Erythroblast (primary cell): ENCODE measurements around the gene TGIF2.

Experiments
- GATA1 ChIP-seq: IDR thresholded peaks from 2 replicates; pipeline ENCODE4 v1.6.1; 2011; ENCODE audit warnings: low read depth, mild to moderate bottlenecking, control low read depth, low read length, moderate library complexity
- POLR2A ChIP-seq: IDR thresholded peaks from 2 replicates; pipeline ENCODE4 v1.6.1; 2011; ENCODE audit warnings: mild to moderate bottlenecking, low read length

DNA sequence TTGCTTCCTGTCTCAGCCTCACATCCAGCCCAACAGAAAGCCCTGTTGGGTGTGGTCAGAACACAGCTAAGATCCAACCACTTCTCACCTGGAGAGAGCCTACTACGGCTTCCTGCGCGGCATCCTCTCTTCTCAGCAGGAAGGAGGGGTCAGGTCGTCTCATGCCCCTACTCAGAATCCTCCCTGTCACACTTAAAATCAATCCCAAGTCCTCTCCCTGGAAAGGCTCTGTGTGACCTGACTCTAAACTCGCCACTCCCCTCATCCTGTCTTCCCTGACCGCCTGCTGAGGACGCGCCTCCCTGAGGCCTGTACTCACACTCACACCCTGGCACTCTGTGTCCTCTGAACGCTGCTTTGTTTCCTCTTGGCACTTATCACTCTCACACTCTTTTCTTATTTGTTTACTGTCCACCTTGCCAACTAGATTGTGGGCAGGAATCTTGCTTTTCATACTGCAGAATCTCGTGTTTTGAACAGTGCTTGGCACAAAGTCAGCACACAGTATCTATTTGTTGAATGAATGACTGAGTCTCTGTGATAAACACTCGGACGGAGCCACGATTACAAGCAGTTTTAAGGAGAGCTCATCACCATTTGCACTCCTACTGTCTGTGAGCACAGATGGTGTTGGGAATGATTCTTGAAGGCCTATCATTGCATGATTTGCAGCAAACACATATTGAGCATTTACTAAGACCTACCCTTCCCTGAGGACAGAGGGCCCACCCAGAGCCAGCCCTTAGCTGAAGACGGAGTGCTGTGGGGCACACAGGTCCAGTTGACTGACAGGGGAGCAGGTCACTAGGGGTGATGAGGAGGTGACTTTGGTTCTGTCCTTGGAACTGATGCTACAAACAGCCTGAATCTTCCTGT, 50.9 kb downstream of the TGIF2 start:
- TF ChIP-seq POLR2A (no peak), GATA1 (no peak)
